ENCODE measurements around the gene UFSP2.

UFSP2 gene

GRCh38 chr4:185464887-185465286 is 39.1 kb upstream of the UFSP2 start:
- no peak overlapping the region for H3K4ac ChIP-seq (ENCODE audit: low read depth in 1 of 2, low read length in 2 of 2)
- no peak overlapping the region for H2BK120ac ChIP-seq (ENCODE audit: low read depth, low read length)
- H3K14ac ChIP-seq (ENCODE audit: low read length in 2 of 2) = no peak overlapping the region
- WGBS = 14% methylated on average over 1 of the region's 1 CpG
- DNase-seq = peak; percentile 37
- H2BK5ac ChIP-seq (ENCODE audit: low read depth, low read length, poor library complexity, severe bottlenecking) = no peak overlapping the region
- H2AFZ ChIP-seq (ENCODE audit: low read depth, low read length) = no peak overlapping the region
- no peak overlapping the region for H3K4me2 ChIP-seq (ENCODE audit: low read length, poor library complexity, severe bottlenecking)
- no peak overlapping the region for H3K4me3 ChIP-seq (ENCODE audit: insufficient read depth in 1 of 2, low read depth in 1 of 2, low read length in 2 of 2)
- H2BK15ac ChIP-seq (ENCODE audit: low read depth, poor library complexity, severe bottlenecking) = no peak overlapping the region
- H3K27ac ChIP-seq (ENCODE audit: low read length, poor library complexity, severe bottlenecking) = no peak overlapping the region
- no peak overlapping the region for H4K8ac ChIP-seq (ENCODE audit: low read length)
- H3K79me1 ChIP-seq (replicated peaks; ENCODE audit: low read length, poor library complexity, severe bottlenecking) = no peaks in the 10 kb centered on the region
- H2BK12ac ChIP-seq (ENCODE audit: low read length in 2 of 2) = no peak overlapping the region
- no peak overlapping the region for H3K18ac ChIP-seq (ENCODE audit: low read depth in 1 of 2, low read length in 2 of 2)
- no peak overlapping the region for H3K9ac ChIP-seq (ENCODE audit: low read length)
- no peaks in the 10 kb centered on the region for H3K9me3 ChIP-seq (ENCODE audit: control insufficient read depth, low read length)
- no peak overlapping the region for H3K23ac ChIP-seq (ENCODE audit: low read length in 2 of 2)
- peaks cover 0 to 2% of the 10 kb centered on the region in 2 experiments for H3K36me3 ChIP-seq (ENCODE audit: control insufficient read depth in 1 of 2, insufficient read depth in 2 of 2, low read depth in 1 of 2, low read length in 2 of 2)
- H3K27me3 ChIP-seq (ENCODE audit: control insufficient read depth in 1 of 2, insufficient read depth in 1 of 2, low read length in 2 of 2) = peaks cover 3 to 24% of the 10 kb centered on the region in 2 experiments
- no peak overlapping the region for H2AK5ac ChIP-seq (ENCODE audit: low read length, severe bottlenecking)
- no peaks in the 10 kb centered on the region for H3K4me1 ChIP-seq (ENCODE audit: control insufficient read depth, insufficient read depth, low read depth, low read length)
- no peak overlapping the region for H4K91ac ChIP-seq (ENCODE audit: low read length)

DNA sequence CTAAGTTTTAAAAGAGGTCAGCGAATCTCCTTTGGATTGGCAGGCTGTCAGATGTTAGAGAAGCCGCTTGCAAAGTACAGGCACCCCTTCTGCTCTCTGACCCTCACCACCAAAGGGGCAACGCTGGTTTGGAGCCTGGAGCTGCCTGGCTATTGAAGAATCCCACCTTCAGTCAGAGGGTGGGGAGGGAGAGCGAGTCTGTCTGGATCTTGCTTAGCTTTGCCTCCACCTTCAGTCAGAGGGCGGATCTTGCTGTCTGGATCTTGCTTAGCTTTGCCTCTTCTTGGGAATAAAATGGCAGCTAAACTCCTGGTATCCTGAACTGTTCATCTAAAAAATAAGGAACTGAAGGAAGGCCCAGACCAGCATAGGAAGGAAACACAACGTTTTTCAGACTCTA is 38.4 kb upstream of the UFSP2 start:
- H3K4me2 ChIP-seq (ENCODE audit: low read length, poor library complexity, severe bottlenecking) = no peak overlapping the region
- 55% methylated on average over 6 of the region's 6 CpGs for WGBS
- no peak overlapping the region for H3K14ac ChIP-seq (ENCODE audit: low read length in 2 of 2)

GRCh38 chr4:185463541-185463940 is 37.8 kb upstream of the UFSP2 start:
- Histone ChIP-seq H4K91ac (ENCODE audit: low read length) (no peak overlapping the region), H3K4ac (ENCODE audit: low read depth in 1 of 2, low read length in 2 of 2) (no peak overlapping the region), H3K9me3 (ENCODE audit: control insufficient read depth, low read length) (no peaks in the 10 kb centered on the region), H4K8ac (ENCODE audit: low read length) (no peak overlapping the region), H3K27me3 (ENCODE audit: control insufficient read depth in 1 of 2, insufficient read depth in 1 of 2, low read length in 2 of 2) (peaks cover 0 to 13% of the 10 kb centered on the region in 2 experiments), H3K36me3 (ENCODE audit: control insufficient read depth in 1 of 2, insufficient read depth in 2 of 2, low read depth in 1 of 2, low read length in 2 of 2) (peaks cover 0 to 11% of the 10 kb centered on the region in 2 experiments), H3K4me1 (ENCODE audit: control insufficient read depth, insufficient read depth, low read depth, low read length) (no peaks in the 10 kb centered on the region), H2BK12ac (ENCODE audit: low read length in 2 of 2) (no peak overlapping the region), H3K9ac (ENCODE audit: low read length) (no peak overlapping the region), H2BK15ac (ENCODE audit: low read depth, poor library complexity, severe bottlenecking) (no peak overlapping the region), H3K79me1 (replicated peaks; ENCODE audit: low read length, poor library complexity, severe bottlenecking) (no peaks in the 10 kb centered on the region), H2AFZ (ENCODE audit: low read depth, low read length) (no peak overlapping the region), H3K14ac (ENCODE audit: low read length in 2 of 2) (peak overlapping the region in 1 of 2 experiments; percentile 20), H2BK5ac (ENCODE audit: low read depth, low read length, poor library complexity, severe bottlenecking) (no peak overlapping the region), H3K18ac (ENCODE audit: low read depth in 1 of 2, low read length in 2 of 2) (peak overlapping the region in 1 of 2 experiments; percentile 34), H2AK5ac (ENCODE audit: low read length, severe bottlenecking) (no peak overlapping the region), H3K23ac (ENCODE audit: low read length in 2 of 2) (no peak overlapping the region), H3K27ac (ENCODE audit: low read length, poor library complexity, severe bottlenecking) (no peak overlapping the region), H3K4me3 (ENCODE audit: insufficient read depth in 1 of 2, low read depth in 1 of 2, low read length in 2 of 2) (no peak overlapping the region), H2BK120ac (ENCODE audit: low read depth, low read length) (no peak overlapping the region), H3K4me2 (ENCODE audit: low read length, poor library complexity, severe bottlenecking) (no peak overlapping the region)
- 94% methylated on average over 6 of the region's 6 CpGs for WGBS
- no peak for DNase-seq

More for the DNA sequence above, 38.4 kb upstream of the UFSP2 start:
- Histone ChIP-seq H2AK5ac (ENCODE audit: low read length, severe bottlenecking) (no peak overlapping the region), H4K8ac (ENCODE audit: low read length) (no peak overlapping the region), H2AFZ (ENCODE audit: low read depth, low read length) (no peak overlapping the region), H2BK120ac (ENCODE audit: low read depth, low read length) (no peak overlapping the region), H4K91ac (ENCODE audit: low read length) (no peak overlapping the region), H3K9me3 (ENCODE audit: control insufficient read depth, low read length) (no peaks in the 10 kb centered on the region), H3K18ac (ENCODE audit: low read depth in 1 of 2, low read length in 2 of 2) (no peak overlapping the region), H3K27me3 (ENCODE audit: control insufficient read depth in 1 of 2, insufficient read depth in 1 of 2, low read length in 2 of 2) (peaks cover 0 to 19% of the 10 kb centered on the region in 2 experiments), H2BK5ac (ENCODE audit: low read depth, low read length, poor library complexity, severe bottlenecking) (no peak overlapping the region), H2BK15ac (ENCODE audit: low read depth, poor library complexity, severe bottlenecking) (no peak overlapping the region), H3K36me3 (ENCODE audit: control insufficient read depth in 1 of 2, insufficient read depth in 2 of 2, low read depth in 1 of 2, low read length in 2 of 2) (peaks cover 0 to 9% of the 10 kb centered on the region in 2 experiments), H3K79me1 (replicated peaks; ENCODE audit: low read length, poor library complexity, severe bottlenecking) (no peaks in the 10 kb centered on the region), H3K9ac (ENCODE audit: low read length) (no peak overlapping the region), H3K23ac (ENCODE audit: low read length in 2 of 2) (no peak overlapping the region), H3K4me3 (ENCODE audit: insufficient read depth in 1 of 2, low read depth in 1 of 2, low read length in 2 of 2) (no peak overlapping the region), H3K4me1 (ENCODE audit: control insufficient read depth, insufficient read depth, low read depth, low read length) (no peaks in the 10 kb centered on the region), H3K27ac (ENCODE audit: low read length, poor library complexity, severe bottlenecking) (no peak overlapping the region), H3K4ac (ENCODE audit: low read depth in 1 of 2, low read length in 2 of 2) (no peak overlapping the region), H2BK12ac (ENCODE audit: low read length in 2 of 2) (no peak overlapping the region)
- DNase-seq = no peak

- H3K18ac ChIP-seq (ENCODE audit: low read depth in 1 of 2, low read length in 2 of 2) = no peak overlapping the region
- no peak overlapping the region for H3K14ac ChIP-seq (ENCODE audit: low read length in 2 of 2)
- no peak overlapping the region for H3K4me3 ChIP-seq (ENCODE audit: insufficient read depth in 1 of 2, low read depth in 1 of 2, low read length in 2 of 2)
- no peak overlapping the region for H2BK120ac ChIP-seq (ENCODE audit: low read depth, low read length)
- 95% methylated on average over 8 of the region's 8 CpGs for WGBS
- no peak overlapping the region for H2BK15ac ChIP-seq (ENCODE audit: low read depth, poor library complexity, severe bottlenecking)
- H3K4me1 ChIP-seq (ENCODE audit: control insufficient read depth, insufficient read depth, low read depth, low read length) = no peaks in the 10 kb centered on the region
- H2BK5ac ChIP-seq (ENCODE audit: low read depth, low read length, poor library complexity, severe bottlenecking) = no peak overlapping the region
- no peaks in the 10 kb centered on the region for H3K79me1 ChIP-seq (replicated peaks; ENCODE audit: low read length, poor library complexity, severe bottlenecking)
- no peak overlapping the region for H2AK5ac ChIP-seq (ENCODE audit: low read length, severe bottlenecking)
- no peak overlapping the region for H2BK12ac ChIP-seq (ENCODE audit: low read length in 2 of 2)
- H4K91ac ChIP-seq (ENCODE audit: low read length) = no peak overlapping the region
- peaks cover 0 to 5% of the 10 kb centered on the region in 2 experiments for H3K27me3 ChIP-seq (ENCODE audit: control insufficient read depth in 1 of 2, insufficient read depth in 1 of 2, low read length in 2 of 2)
- H3K9ac ChIP-seq (ENCODE audit: low read length) = no peak overlapping the region
- H4K8ac ChIP-seq (ENCODE audit: low read length) = no peak overlapping the region
- H3K4ac ChIP-seq (ENCODE audit: low read depth in 1 of 2, low read length in 2 of 2) = no peak overlapping the region
- no peak overlapping the region for H3K4me2 ChIP-seq (ENCODE audit: low read length, poor library complexity, severe bottlenecking)
- peaks cover 0 to 11% of the 10 kb centered on the region in 2 experiments for H3K36me3 ChIP-seq (ENCODE audit: control insufficient read depth in 1 of 2, insufficient read depth in 2 of 2, low read depth in 1 of 2, low read length in 2 of 2)
- H2AFZ ChIP-seq (ENCODE audit: low read depth, low read length) = no peak overlapping the region
- DNase-seq = no peak
- no peak overlapping the region for H3K23ac ChIP-seq (ENCODE audit: low read length in 2 of 2)
- H3K27ac ChIP-seq (ENCODE audit: low read length, poor library complexity, severe bottlenecking) = no peak overlapping the region
- no peaks in the 10 kb centered on the region for H3K9me3 ChIP-seq (ENCODE audit: control insufficient read depth, low read length)
Measured at GRCh38 chr4:185461565-185461964, 35.8 kb upstream of the UFSP2 start.
